CD4-positive, alpha-beta T cell treated with Interleukin-17A for 1 hour (primary cell): ENCODE results near the gene GHDC.
"Not testable (repeated sequence)": the region's sequence is repeated elsewhere in the genome, so short reads cannot be mapped to it uniquely, and the experiment has no call there.

ENCODE experiments used
- DNase-seq: peaks from one replicate; pipeline ENCODE4 v3.0.0-alpha.2; 2020

GHDC gene

GRCh38 chr17:42202159-42202558 lies 7.9 kb upstream of the GHDC start:
- DNase-seq = no peak

- no peak for DNase-seq
These were observed 7.1 kb upstream of the GHDC start for GRCh38 chr17:42201458-42201772.

- no peak for DNase-seq
These were observed 6.6 kb upstream of the GHDC start for GRCh38 chr17:42200706-42201457.

GRCh38 chr17:42199416-42200011 lies 5.2 kb upstream of the GHDC start:
- DNase-seq = no peak

- no peak for DNase-seq
These were observed 4.6 kb upstream of the GHDC start for GRCh38 chr17:42198897-42199296.

- DNase-seq = no peak
These were observed 3.4 kb upstream of the GHDC start for GRCh38 chr17:42197564-42198156.

GRCh38 chr17:42193216-42193968 lies 902 bp downstream of the GHDC start:
- no peak for DNase-seq

GRCh38 chr17:42192189-42193126 lies 1.8 kb downstream of the GHDC start:
- DNase-seq = no peak

GRCh38 chr17:42191275-42191608 lies 3.1 kb downstream of the GHDC start:
- DNase-seq = no peak

- DNase-seq = no peak
These were observed 3.6 kb downstream of the GHDC start for GRCh38 chr17:42190491-42191274.

GRCh38 chr17:42189651-42189965 lies 4.7 kb downstream of the GHDC start:
- DNase-seq = no peak

GRCh38 chr17:42188749-42189650 lies 5.3 kb downstream of the GHDC start:
- no peak for DNase-seq

- DNase-seq = no peak
These were observed 6.5 kb downstream of the GHDC start for GRCh38 chr17:42187833-42188232.

GRCh38 chr17:42186191-42186590 lies 8.1 kb downstream of the GHDC start:
- not testable (repeated sequence) for DNase-seq

- DNase-seq = no peak
These were observed 8.7 kb downstream of the GHDC start for GRCh38 chr17:42185621-42185930.

GRCh38 chr17:42184713-42185620 lies 9.3 kb downstream of the GHDC start, which contains the start of gene HCRT:
HCRT (minus strand) TSS chr17:42185452; CDS start chr17:42185365, 87 bp downstream.
- DNase-seq = peak; percentile 11

- peak; percentile 81 for DNase-seq
These were observed 10.3 kb downstream of the GHDC start for GRCh38 chr17:42183741-42184711.

GRCh38 chr17:42182927-42183734 lies 11.2 kb downstream of the GHDC start:
- no peak for DNase-seq
